ENCODE measurements around the gene TVP23A. TPM values are rescaled to one million over a fixed set of nuclear protein-coding genes. Genes with fewer than 3 reads are reported as not detected.

The TVP23A gene
- polyA plus RNA-seq, 1 experiment: not detected

GRCh38 chr16:10729104-10730048 is 89.2 kb downstream of the TVP23A start:
- no peak for TF ChIP-seq CTCF (IDR thresholded peaks at IDR 0.05; ENCODE audit: insufficient read depth, low read depth, low read length)
- no peak overlapping the region for H3K4me3 ChIP-seq (ENCODE audit: low read depth, low read length)
- CTCF ChIA-PET: interaction anchor here (0.6 to 1.6 kb wide), 2 partner anchors 11 to 215 kb away, joined by 3 to 5 read pairs; no protein-coding TSS in a partner anchor
- DNase-seq (ENCODE audit: low read depth): no peak
- 0 out of 2 replicates have a peak, but pooled peaks cover 3% of the 10 kb centered on the region for H3K27me3 ChIP-seq (ENCODE audit: control insufficient read depth, insufficient read depth, low read length)
- H3K36me3 ChIP-seq (ENCODE audit: control insufficient read depth, insufficient read depth, low read length): no peaks in the 10 kb centered on the region; the same call in 1 of the 2 replicates
- POLR2A ChIA-PET: no interaction called here

- ChIA-PET POLR2A (no interaction called here), CTCF (interaction anchor here (0.7 to 1.6 kb wide), 3 partner anchors 9 to 471 kb away, joined by 3 to 5 read pairs (median 5); no protein-coding TSS in a partner anchor)
- Histone ChIP-seq H3K4me3 (ENCODE audit: low read depth, low read length) (no peak overlapping the region), H3K27me3 (ENCODE audit: control insufficient read depth, insufficient read depth, low read length) (0 out of 2 replicates have a peak, but pooled peaks cover 3% of the 10 kb centered on the region), H3K36me3 (ENCODE audit: control insufficient read depth, insufficient read depth, low read length) (no peaks in the 10 kb centered on the region; the same call in 1 of the 2 replicates)
- no peak for TF ChIP-seq CTCF (IDR thresholded peaks at IDR 0.05; ENCODE audit: insufficient read depth, low read depth, low read length)
- DNase-seq (ENCODE audit: low read depth): no peak
Measured at GRCh38 chr16:10728003-10728887, 90.3 kb downstream of the TVP23A start.

Small RNA genes lying within 50 kb of the gene (small RNA-seq; reads per million reads assigned to genes)
- gene MTND4LP24 (ENCODE audit: insufficient read length, low read depth, low replicate concordance): not detected
- gene MTND6P33 (ENCODE audit: insufficient read length, low read depth, low replicate concordance): not detected

Other genes with a start within 250 kb of the TVP23A start
- 44.6 and 57.8 TPM in 2 replicates for gene EMP2, start 238.2 kb downstream of the TVP23A start, polyA plus RNA-seq (2011; rRNA removed)
- not detected in 2 replicates for gene TEKT5, start 123.9 kb downstream of the TVP23A start, polyA plus RNA-seq (2011; rRNA removed)
- 27.1 and 35.8 TPM in 2 replicates for gene NUBP1, start 75.0 kb downstream of the TVP23A start, polyA plus RNA-seq (2011; rRNA removed)
- 0.04 TPM in 1 of 2 replicates, not detected in the other for gene CIITA, start 58.4 kb upstream of the TVP23A start, polyA plus RNA-seq (2011; rRNA removed)
- 32.7 and 55.2 TPM in 2 replicates for gene DEXI, start 123.7 kb upstream of the TVP23A start, polyA plus RNA-seq (2011; rRNA removed)
- 7.7 and 8.7 TPM in 2 replicates for gene CLEC16A, start 125.8 kb upstream of the TVP23A start, polyA plus RNA-seq (2011; rRNA removed)